Central memory CD8-positive, alpha-beta T cell (primary cell): ENCODE measurements around the gene ZCCHC17.
"Not testable (repeated sequence)": the region's sequence is repeated elsewhere in the genome, so short reads cannot be mapped to it uniquely, and the experiment has no call there.

Source experiments
- ATAC-seq: fragments of 150-1000 bp; cut with Tn5 transposase; replicated peaks from 2 replicates; pipeline ENCODE4 v1.10.0; 2022; ENCODE audit warnings: mild to moderate bottlenecking, moderate FRiP score, moderate number of reproducible peaks; ENCODE audit not compliant: poor library complexity, severe bottlenecking; ENCODE audit errors: extremely low read depth
- DNase-seq, 2 donors: peaks; one replicate each; pipeline ENCODE4 v3.0.0; 2021; ENCODE audit warnings: low spot score in 2 of 2
- H3K27ac Mint-ChIP-seq: one replicate; pipeline ENCODE4 v1.8.0; 2022; ENCODE audit warnings: low read depth, mild to moderate bottlenecking, moderate library complexity, mixed read lengths
- H3K27me3 Mint-ChIP-seq: one replicate; pipeline ENCODE4 v1.8.0; 2022; ENCODE audit warnings: mixed read lengths
- H3K36me3 Mint-ChIP-seq: one replicate; pipeline ENCODE4 v1.8.0; 2022; ENCODE audit warnings: mild to moderate bottlenecking, moderate library complexity, mixed read lengths; ENCODE audit not compliant: insufficient read depth
- H3K4me1 Mint-ChIP-seq: one replicate; pipeline ENCODE4 v1.8.0; 2022; ENCODE audit warnings: mixed read lengths
- H3K4me3 Mint-ChIP-seq: one replicate; pipeline ENCODE4 v1.8.0; 2022; ENCODE audit warnings: mild to moderate bottlenecking, moderate library complexity, mixed read lengths
- H3K9me3 Mint-ChIP-seq: one replicate; pipeline ENCODE4 v1.8.0; 2022; ENCODE audit warnings: mixed read lengths

The ZCCHC17 gene

DNA sequence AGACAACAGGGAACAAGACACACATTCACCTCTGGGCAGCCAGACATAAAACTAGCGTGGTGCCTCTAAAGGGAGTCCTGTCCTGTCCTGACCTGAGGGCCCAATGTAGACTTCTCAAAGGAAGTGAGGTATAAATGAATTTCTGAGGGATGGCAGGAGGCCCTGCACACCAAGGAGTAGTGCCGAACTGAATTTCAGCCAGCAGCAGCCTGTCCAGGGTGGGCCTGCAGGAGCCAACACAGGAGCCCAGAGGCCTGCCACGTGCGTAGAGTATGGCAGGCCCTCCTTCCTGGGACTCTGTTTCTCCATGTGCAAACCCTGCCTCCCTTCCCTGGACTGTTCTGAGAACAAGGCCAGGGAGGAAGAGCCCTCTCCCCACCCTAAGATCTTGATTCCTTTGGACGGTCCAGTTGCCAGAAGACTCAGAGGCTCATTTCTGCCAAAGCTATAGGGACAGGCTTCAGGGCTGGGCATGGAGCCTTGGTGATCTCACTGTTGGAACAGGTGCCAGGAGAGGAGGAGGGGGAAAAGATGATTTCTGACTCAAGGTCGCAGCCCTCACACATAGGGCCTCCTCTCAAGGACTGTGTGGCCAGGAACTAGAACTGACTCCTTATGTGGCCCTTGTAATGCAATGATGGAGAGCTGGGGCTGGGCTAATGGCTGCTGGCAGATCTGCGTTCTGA is 77.8 kb downstream of the ZCCHC17 start:
- peak overlapping the region; percentile 83 for H3K4me3 Mint-ChIP-seq
- ATAC-seq (no peak), DNase-seq (no peak)
- H3K27ac Mint-ChIP-seq, result peak overlapping the region; percentile 50
- H3K36me3 Mint-ChIP-seq, result peaks cover 4% of the 10 kb centered on the region
- no peaks in the 10 kb centered on the region for H3K27me3 Mint-ChIP-seq
- H3K4me1 Mint-ChIP-seq, result peaks cover 21% of the 10 kb centered on the region
- H3K9me3 Mint-ChIP-seq, result no peaks in the 10 kb centered on the region

DNA sequence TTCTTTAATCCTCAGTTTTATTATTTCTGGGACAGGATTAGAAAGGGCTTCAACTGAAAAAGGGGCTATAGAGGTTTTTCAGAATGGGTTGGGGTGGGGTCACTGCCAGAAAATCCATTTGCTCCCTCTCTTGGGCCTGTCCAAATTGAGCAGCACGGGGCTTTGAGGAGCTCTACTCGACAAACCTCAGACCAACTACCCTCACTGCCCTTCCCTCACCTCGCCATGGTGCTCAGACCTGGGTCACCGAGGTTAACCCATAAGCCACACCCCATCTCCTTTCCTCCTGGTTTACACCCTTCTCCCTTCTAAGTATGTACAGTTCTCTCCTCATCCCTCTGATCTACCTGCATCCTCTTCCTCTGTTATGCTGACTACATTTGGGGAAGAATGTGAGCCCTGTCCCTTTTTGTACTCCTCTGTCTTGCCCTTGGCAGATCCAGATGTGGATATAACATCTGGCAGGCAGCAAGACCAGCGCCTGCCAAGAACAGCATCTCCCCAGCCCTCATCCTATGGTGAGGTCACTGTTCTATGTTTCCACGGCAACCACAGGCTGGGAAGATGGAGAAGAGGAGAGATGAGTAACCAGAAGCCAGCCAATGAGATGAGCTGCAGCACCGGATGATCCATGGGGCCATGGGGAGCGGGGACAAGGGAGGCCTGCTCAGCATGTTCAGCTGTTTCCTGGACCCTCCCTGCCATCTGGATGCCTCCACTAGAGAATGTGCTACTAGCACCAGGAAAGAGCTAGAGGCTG is 79.7 kb downstream of the ZCCHC17 start:
- H3K4me1 Mint-ChIP-seq, result peaks cover 21% of the 10 kb centered on the region
- DNase-seq (no peak), ATAC-seq (no peak)
- H3K27me3 Mint-ChIP-seq, result peaks cover 12% of the 10 kb centered on the region
- no peaks in the 10 kb centered on the region for H3K9me3 Mint-ChIP-seq
- H3K4me3 Mint-ChIP-seq, result no peak overlapping the region
- H3K27ac Mint-ChIP-seq, result no peak overlapping the region
- no peaks in the 10 kb centered on the region for H3K36me3 Mint-ChIP-seq

DNA sequence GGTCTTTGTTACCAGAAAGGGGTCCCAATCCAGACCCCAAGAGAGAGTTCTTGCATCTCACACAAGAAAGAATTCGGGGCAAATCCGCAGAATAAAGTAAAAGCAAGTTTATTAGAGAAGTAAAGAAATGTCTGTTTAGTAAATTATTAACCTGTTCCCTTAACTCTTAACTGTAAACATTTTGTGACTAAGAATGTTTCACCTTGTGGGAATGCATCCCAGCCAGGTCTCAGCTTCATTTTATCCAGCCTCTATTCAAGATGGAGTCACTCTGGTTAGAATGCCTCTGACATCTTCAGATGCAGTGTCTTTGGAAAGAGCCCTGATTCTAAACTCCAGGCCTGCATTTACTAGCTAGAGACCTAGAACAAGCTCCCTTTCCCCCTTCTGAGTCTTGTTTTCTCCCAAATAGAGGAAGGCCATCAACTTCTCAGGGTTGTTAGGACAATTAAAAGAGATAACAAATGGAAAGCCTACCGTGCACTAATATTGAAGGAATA is 80.6 kb downstream of the ZCCHC17 start:
- Mint-ChIP-seq H3K4me1 (peaks cover 15% of the 10 kb centered on the region), H3K27ac (no peak overlapping the region), H3K36me3 (no peaks in the 10 kb centered on the region), H3K27me3 (peaks cover 20% of the 10 kb centered on the region), H3K9me3 (no peaks in the 10 kb centered on the region), H3K4me3 (no peak overlapping the region)
- no peak for DNase-seq
- ATAC-seq, result no peak

DNA sequence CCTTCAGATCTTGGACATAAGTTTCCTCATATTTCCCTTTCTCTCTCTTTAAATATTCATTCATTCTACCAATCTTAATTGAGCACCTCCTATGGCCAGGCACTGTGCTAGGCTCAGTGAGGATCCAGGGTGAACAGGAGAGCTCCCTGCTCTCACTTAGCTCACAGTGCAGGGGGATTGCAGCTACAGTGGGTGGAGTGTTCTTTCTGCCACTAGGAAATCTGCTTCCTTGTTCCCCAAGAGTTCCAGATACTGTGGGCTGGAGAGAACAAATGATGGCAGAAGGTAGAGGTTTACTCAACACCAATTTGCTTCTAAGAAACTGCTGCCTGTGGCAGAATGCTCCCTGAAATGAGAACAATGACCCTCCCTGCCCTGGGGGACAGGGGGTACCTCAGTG is 81.2 kb downstream of the ZCCHC17 start:
- Mint-ChIP-seq H3K36me3 (no peaks in the 10 kb centered on the region), H3K4me3 (no peak overlapping the region), H3K27ac (no peak overlapping the region), H3K27me3 (peaks cover 26% of the 10 kb centered on the region), H3K9me3 (no peaks in the 10 kb centered on the region), H3K4me1 (peaks cover 11% of the 10 kb centered on the region)
- DNase-seq, result no peak
- no peak for ATAC-seq

DNA sequence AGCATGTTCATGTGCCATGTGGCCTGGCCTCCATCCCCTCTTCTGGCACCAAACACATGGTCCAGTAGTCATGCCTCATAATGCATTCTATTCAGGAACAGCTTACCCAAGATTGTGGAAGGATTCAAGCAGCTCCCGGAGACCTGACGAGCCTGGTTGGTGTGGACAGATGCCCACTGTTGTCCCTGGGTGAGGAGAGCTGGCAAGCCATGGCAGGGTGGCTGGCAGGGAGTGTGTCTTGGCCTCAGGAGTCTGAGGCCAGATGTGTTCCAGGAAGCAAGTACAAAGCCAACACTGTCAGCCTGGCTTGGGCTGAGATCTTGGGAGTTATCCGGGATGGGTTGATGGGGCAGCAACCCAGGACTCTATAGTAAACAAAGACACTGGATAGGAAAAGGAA is 83.3 kb downstream of the ZCCHC17 start:
- Mint-ChIP-seq H3K27ac (no peak overlapping the region), H3K9me3 (no peaks in the 10 kb centered on the region), H3K27me3 (peaks cover 40% of the 10 kb centered on the region), H3K4me3 (no peak overlapping the region), H3K36me3 (no peaks in the 10 kb centered on the region), H3K4me1 (no peaks in the 10 kb centered on the region)
- ATAC-seq, result no peak
- no peak for DNase-seq

DNA sequence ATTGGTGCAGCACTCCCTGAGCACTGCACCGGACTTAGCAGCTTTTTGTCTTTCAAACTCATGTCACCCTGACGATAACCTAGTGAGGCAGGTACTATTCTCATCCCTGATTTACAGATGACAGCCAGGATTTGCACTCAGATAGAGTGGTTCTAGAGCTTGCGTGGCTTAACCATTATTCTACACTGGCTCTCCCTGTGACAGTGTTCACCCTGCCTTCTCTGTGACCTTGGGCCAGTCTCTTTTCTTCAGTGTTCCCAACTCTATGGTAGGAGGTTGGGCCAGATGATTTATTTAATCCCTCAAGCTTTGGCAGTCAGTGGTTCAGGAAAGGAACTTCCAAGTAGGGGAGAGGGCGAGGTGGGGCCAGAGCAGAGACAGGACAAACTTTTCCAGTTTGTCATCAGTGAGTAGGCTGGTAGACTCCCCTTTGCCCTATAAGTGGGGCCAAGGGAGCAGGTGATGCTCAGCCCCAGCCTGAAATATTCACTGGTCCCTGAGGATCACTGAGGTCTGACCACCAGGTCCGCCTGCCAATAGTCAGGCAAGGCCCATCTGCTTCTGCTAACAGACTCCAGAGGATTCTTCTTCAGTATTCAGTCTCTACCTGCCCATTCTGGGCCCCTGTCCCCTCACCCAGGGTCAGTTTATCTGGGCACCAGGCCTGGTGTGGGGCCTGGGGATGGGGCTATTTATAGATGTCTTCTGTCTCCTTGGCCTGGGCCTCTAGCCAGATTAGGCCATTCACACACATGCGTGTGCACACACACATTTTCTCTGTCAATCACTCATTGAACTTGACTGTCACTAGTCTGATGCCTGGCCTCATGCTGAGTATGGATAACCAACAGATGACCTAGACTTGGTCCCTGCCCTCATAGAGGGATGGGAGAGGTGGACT is 84.8 kb downstream of the ZCCHC17 start:
- no peaks in the 10 kb centered on the region for H3K36me3 Mint-ChIP-seq
- no peak overlapping the region for H3K4me3 Mint-ChIP-seq
- peaks cover 54% of the 10 kb centered on the region for H3K27me3 Mint-ChIP-seq
- no peak for ATAC-seq
- DNase-seq, result no peak
- no peak overlapping the region for H3K27ac Mint-ChIP-seq
- H3K4me1 Mint-ChIP-seq, result no peaks in the 10 kb centered on the region
- H3K9me3 Mint-ChIP-seq, result no peaks in the 10 kb centered on the region

DNA sequence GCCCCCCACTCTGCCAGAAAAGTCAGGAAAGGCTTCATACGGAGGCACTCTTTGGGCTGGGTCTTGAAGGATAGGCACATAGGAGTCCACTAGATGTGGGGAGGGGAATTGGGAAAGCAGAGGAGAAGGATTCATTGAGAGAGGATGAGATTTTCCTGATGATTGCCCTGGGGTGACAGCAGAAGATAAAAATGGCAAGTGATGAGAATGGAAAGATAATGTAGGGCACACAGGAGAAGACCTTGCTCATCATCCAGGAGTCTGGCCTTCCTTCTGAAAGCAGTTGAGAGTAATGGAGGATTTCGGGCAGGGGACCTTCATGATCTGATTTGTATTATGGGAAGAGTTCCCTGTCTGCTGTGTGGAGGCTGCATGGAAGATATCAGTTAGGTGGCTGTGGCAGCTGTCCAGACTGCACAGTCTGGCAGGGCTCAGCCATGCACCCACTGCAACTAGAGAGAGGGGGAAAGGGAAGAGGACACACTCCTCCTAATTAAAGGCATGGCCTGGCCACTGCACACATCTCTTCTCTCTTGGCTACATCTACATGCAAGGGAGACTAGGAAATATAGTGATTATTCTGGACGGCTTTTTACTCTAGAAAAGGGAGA is 85.7 kb downstream of the ZCCHC17 start:
- Mint-ChIP-seq H3K9me3 (no peaks in the 10 kb centered on the region), H3K36me3 (no peaks in the 10 kb centered on the region), H3K4me1 (no peaks in the 10 kb centered on the region), H3K4me3 (no peak overlapping the region), H3K27me3 (peaks cover 63% of the 10 kb centered on the region), H3K27ac (no peak overlapping the region)
- DNase-seq, result no peak
- ATAC-seq, result no peak

DNA sequence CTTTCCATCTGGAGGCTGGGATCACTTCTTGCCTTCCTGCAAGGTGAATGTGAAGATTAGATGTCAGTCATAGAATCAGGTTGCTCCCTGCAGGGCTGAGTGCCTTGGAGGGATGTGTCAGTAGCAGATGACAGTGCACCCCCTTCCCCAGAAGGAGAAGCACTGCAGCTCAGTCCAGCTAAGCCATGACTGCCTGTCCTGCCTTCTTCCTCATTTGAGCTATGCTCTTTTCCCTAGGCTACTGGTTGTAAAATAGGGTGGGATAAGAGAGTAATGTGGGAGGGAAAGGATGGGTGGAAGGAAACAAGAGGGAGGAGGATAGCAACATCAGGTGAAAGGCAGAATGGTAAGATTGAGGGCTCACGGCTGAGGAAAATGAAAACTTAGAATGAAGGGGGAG is 87.1 kb downstream of the ZCCHC17 start:
- H3K4me1 Mint-ChIP-seq, result no peaks in the 10 kb centered on the region
- H3K27me3 Mint-ChIP-seq, result peaks cover 70% of the 10 kb centered on the region
- H3K4me3 Mint-ChIP-seq, result no peak overlapping the region
- no peaks in the 10 kb centered on the region for H3K9me3 Mint-ChIP-seq
- no peaks in the 10 kb centered on the region for H3K36me3 Mint-ChIP-seq
- DNase-seq (no peak), ATAC-seq (no peak)
- H3K27ac Mint-ChIP-seq, result no peak overlapping the region

DNA sequence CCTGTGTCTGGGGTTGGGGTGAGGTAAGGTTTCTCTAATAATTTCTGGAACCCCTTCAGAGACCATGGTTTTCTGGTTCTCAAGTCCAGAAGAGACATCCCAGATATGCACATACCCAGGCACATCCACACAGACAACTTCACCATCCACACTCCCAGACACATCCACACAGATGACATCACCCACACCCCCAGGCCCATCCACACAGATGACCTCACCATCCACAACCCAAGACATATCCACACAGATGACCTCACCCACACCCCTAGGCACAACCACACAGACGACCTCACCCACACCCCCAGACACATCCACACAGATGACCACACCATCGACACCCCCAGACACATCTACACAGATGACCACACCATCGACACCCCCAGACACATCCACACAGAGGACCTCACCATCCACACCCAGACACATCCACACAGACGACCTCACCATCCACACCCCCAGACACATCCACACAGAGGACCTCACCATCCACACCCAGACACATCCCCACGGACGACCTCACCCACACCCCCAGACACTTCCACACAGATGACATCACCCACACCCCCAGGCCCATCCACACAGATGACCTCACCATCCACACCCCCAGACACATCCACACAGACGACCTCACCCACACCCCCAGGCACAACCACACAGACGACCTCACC is 89.9 kb downstream of the ZCCHC17 start:
- H3K4me1 Mint-ChIP-seq, H3K27ac Mint-ChIP-seq, DNase-seq, H3K36me3 Mint-ChIP-seq, H3K4me3 Mint-ChIP-seq, H3K9me3 Mint-ChIP-seq, ATAC-seq: not testable (repeated sequence)
- peaks cover 56% of the 10 kb centered on the region for H3K27me3 Mint-ChIP-seq

DNA sequence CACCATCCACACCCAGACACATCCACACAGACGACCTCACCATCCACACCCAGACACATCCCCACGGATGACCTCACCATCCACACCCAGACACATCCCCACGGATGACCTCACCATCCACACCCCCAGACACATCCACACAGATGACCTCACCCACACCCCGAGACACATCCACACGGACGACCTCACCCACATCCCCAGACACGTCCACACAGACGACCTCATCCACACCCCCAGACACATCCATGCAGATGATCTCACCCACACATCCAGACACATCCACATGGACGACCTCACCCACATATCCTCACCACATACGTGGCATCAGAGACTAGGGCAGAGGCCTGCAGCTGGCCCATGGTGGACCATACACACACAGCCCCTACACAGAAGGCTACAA is 90.8 kb downstream of the ZCCHC17 start:
- peaks cover 47% of the 10 kb centered on the region for H3K27me3 Mint-ChIP-seq
- ATAC-seq, result no peak
- no peaks in the 10 kb centered on the region for H3K9me3 Mint-ChIP-seq
- no peaks in the 10 kb centered on the region for H3K36me3 Mint-ChIP-seq
- H3K4me3 Mint-ChIP-seq, result no peak overlapping the region
- DNase-seq, result no peak
- no peak overlapping the region for H3K27ac Mint-ChIP-seq
- H3K4me1 Mint-ChIP-seq, result no peaks in the 10 kb centered on the region

DNA sequence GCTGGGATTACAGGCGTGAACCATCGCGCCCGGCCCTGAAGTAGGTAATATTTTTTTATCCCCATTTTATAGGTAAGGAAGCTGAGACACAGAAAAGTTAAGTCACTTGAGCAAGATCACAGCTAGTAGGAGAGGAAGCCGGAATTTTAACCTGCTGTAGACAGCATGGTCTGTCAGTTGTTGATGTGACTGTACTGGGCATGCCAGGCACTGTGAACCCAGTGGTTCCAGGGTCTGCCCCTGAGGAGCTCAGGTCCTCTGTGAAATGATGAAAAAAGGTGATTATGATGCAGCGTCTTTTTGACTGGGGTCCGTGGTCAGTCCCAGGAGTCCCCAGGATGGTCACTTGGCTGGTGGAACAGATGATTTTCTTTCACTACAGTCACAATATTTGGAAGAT is 92.8 kb downstream of the ZCCHC17 start:
- peaks cover 32% of the 10 kb centered on the region for H3K27me3 Mint-ChIP-seq
- no peak for DNase-seq
- H3K4me1 Mint-ChIP-seq, result peaks cover 4% of the 10 kb centered on the region
- no peak overlapping the region for H3K27ac Mint-ChIP-seq
- no peak for ATAC-seq
- no peak overlapping the region for H3K4me3 Mint-ChIP-seq
- no peaks in the 10 kb centered on the region for H3K9me3 Mint-ChIP-seq
- no peaks in the 10 kb centered on the region for H3K36me3 Mint-ChIP-seq

DNA sequence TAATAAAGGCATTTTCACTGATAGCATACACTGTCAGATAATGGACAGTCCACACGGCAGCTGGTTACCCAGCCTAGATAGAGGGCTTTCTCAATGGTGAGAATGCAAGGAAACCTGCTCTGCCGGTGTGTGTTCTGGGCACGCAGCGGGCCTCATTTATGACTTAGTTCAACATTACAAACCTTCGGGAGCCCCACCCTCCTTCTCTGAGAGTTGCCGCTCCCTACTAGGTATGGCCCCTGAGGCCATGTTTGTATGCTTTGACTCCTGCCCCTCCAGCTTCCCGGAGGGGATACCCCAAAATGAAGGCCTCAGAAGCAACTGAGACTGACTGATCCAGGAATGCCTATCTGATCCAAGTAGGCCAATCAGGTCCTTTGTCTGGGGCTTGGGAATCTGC is 93.2 kb downstream of the ZCCHC17 start:
- Mint-ChIP-seq H3K4me3 (no peak overlapping the region), H3K27me3 (peaks cover 31% of the 10 kb centered on the region), H3K36me3 (no peaks in the 10 kb centered on the region), H3K9me3 (no peaks in the 10 kb centered on the region), H3K4me1 (peaks cover 9% of the 10 kb centered on the region), H3K27ac (no peak overlapping the region)
- no peak for ATAC-seq
- no peak for DNase-seq
